ENCODE data around the gene DR1. TPM values are rescaled to one million over a fixed set of nuclear protein-coding genes. Genes with fewer than 3 reads are reported as not detected.

DR1 gene
- polyA plus RNA-seq, 2 of the 4 experiments (the other 2 are of a cell fraction): 20.9 to 39.8 TPM

GRCh38 chr1:93324486-93325464 is 20.9 kb upstream of the DR1 start:
- Histone ChIP-seq H3K4me2 (peak overlapping the region; percentile 67), H3K4me3 (no peak overlapping the region), H3K9me3 (no peaks in the 10 kb centered on the region), H3K27ac (peak overlapping the region; percentile 53 to 66), H3K4me1 (peaks cover 22% of the 10 kb centered on the region)
- CTCF ChIA-PET: interaction anchor here (0.6 to 3.5 kb wide), 5 partner anchors 10 to 717 kb away, joined by 3 to 20 read pairs (median 5); partner anchors contain the start of gene DR1
- ATAC-seq (peak; percentile 76 to 89; a peak in 5 of 6 replicates), FAIRE-seq (no peak), DNase-seq (ENCODE audit: low read depth in 1 of 2, low spot score in 1 of 2) (peak; percentile 50 to 54)
- 8% methylated on average over 8 of the region's 8 CpGs for WGBS (ENCODE audit: missing lambda C conversion rate)
- POLR2A ChIA-PET: interaction anchor here (0.8 to 1.6 kb wide), 2 partner anchors 21 to 22 kb away, joined by 3 to 12 read pairs; partner anchors contain the start of gene DR1
- TF ChIP-seq GATA3 (IDR thresholded peaks at IDR 0.05; ENCODE audit: borderline replicate concordance) (peak; percentile 75), JUNB (IDR thresholded peaks at IDR 0.05) (peak; percentile 45; the same call in 1 of the 2 replicates), SREBF2 (IDR thresholded peaks at IDR 0.05) (no peak), CEBPB (IDR thresholded peaks at IDR 0.05) (peak; percentile 24 to 77; a peak in 3 of 4 replicates), FOSL2 (IDR thresholded peaks at IDR 0.05) (no peak), FOSL2 (CRISPR knock-in tag; IDR thresholded peaks at IDR 0.05) (peak; percentile 78), BCL3 (IDR thresholded peaks at IDR 0.05) (no peak)

GRCh38 chr1:93328809-93329760 is 16.6 kb upstream of the DR1 start:
- H3K9me3 ChIP-seq: no peaks in the 10 kb centered on the region
- DNase-seq (ENCODE audit: low read depth in 1 of 2, low spot score in 1 of 2) (no peak), ATAC-seq (no peak), FAIRE-seq (no peak)
- POLR2A ChIA-PET: interaction anchor here (0.7 kb wide), 1 partner anchor 19 kb away, joined by 3 read pairs; no protein-coding TSS in a partner anchor
- no peak overlapping the region for H3K27ac ChIP-seq
- WGBS (ENCODE audit: missing lambda C conversion rate): 80% methylated on average over 3 of the region's 3 CpGs
- no peak overlapping the region for H3K4me3 ChIP-seq
- H3K4me1 ChIP-seq: peaks cover 17% of the 10 kb centered on the region
- no peak for TF ChIP-seq MAZ (IDR thresholded peaks at IDR 0.05; ENCODE audit: borderline replicate concordance, low read depth, low read length)
- no peak for TF ChIP-seq CHD2 (IDR thresholded peaks at IDR 0.05; ENCODE audit: low read length, partially characterized antibody)
- TF ChIP-seq JUN (IDR thresholded peaks at IDR 0.05): no peak
- TF ChIP-seq EP300 (IDR thresholded peaks at IDR 0.05): no peak
- TF ChIP-seq TP53 (CRISPR knock-in tag; IDR thresholded peaks at IDR 0.05): no peak
- TF ChIP-seq, protein P1, sequence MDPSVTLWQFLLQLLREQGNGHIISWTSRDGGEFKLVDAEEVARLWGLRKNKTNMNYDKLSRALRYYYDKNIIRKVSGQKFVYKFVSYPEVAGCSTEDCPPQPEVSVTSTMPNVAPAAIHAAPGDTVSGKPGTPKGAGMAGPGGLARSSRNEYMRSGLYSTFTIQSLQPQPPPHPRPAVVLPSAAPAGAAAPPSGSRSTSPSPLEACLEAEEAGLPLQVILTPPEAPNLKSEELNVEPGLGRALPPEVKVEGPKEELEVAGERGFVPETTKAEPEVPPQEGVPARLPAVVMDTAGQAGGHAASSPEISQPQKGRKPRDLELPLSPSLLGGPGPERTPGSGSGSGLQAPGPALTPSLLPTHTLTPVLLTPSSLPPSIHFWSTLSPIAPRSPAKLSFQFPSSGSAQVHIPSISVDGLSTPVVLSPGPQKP (IDR thresholded peaks at IDR 0.05; ENCODE audit: low read depth, low read length): no peak
- CTCF ChIA-PET: interaction anchor here (0.6 to 1.3 kb wide), 5 partner anchors 24 to 1395 kb away, joined by 3 read pairs; no protein-coding TSS in a partner anchor
- no peak overlapping the region for H3K4me2 ChIP-seq

DNA sequence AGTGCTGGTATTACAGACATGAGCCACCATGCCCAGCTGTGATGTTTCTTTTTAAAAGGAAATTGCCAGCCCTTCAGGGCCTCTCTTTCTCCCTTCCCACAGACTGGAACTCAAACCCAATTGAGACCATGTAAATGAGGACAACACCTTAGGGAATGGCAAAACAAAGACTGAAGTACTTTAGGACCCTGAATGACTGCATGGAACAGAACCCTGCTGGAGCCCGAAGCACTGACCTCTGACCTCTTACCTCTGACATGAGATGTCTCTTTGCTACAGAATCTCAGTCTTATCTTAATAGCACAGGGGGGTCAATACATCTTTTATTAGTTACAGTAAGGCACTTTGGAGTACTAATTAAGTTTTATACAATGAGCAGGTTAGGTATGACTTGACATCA is 15.5 kb upstream of the DR1 start:
- 90% methylated on average over 1 of the region's 1 CpG for WGBS (ENCODE audit: missing lambda C conversion rate)
- ChIA-PET POLR2A (interaction anchor here (0.7 kb wide), 1 partner anchor 18 kb away, joined by 3 read pairs; no protein-coding TSS in a partner anchor), CTCF (interaction anchor here (0.6 to 0.8 kb wide), 4 partner anchors 26 to 1394 kb away, joined by 3 read pairs; no protein-coding TSS in a partner anchor)
- H3K4me1 ChIP-seq: peaks cover 6% of the 10 kb centered on the region
- H3K27ac ChIP-seq: no peak overlapping the region
- no peak overlapping the region for H3K4me3 ChIP-seq
- TF ChIP-seq CHD2 (IDR thresholded peaks at IDR 0.05; ENCODE audit: low read length, partially characterized antibody): no peak
- TF ChIP-seq ZFP36 (IDR thresholded peaks at IDR 0.05; ENCODE audit: borderline replicate concordance, partially characterized antibody): no peak
- no peak for TF ChIP-seq EHMT2 (IDR thresholded peaks at IDR 0.05; ENCODE audit: low read depth)
- TF ChIP-seq JUNB (IDR thresholded peaks at IDR 0.05): no peak
- no peak for TF ChIP-seq ESRRA (IDR thresholded peaks at IDR 0.05; ENCODE audit: borderline replicate concordance, low read length)
- TF ChIP-seq, protein P2, sequence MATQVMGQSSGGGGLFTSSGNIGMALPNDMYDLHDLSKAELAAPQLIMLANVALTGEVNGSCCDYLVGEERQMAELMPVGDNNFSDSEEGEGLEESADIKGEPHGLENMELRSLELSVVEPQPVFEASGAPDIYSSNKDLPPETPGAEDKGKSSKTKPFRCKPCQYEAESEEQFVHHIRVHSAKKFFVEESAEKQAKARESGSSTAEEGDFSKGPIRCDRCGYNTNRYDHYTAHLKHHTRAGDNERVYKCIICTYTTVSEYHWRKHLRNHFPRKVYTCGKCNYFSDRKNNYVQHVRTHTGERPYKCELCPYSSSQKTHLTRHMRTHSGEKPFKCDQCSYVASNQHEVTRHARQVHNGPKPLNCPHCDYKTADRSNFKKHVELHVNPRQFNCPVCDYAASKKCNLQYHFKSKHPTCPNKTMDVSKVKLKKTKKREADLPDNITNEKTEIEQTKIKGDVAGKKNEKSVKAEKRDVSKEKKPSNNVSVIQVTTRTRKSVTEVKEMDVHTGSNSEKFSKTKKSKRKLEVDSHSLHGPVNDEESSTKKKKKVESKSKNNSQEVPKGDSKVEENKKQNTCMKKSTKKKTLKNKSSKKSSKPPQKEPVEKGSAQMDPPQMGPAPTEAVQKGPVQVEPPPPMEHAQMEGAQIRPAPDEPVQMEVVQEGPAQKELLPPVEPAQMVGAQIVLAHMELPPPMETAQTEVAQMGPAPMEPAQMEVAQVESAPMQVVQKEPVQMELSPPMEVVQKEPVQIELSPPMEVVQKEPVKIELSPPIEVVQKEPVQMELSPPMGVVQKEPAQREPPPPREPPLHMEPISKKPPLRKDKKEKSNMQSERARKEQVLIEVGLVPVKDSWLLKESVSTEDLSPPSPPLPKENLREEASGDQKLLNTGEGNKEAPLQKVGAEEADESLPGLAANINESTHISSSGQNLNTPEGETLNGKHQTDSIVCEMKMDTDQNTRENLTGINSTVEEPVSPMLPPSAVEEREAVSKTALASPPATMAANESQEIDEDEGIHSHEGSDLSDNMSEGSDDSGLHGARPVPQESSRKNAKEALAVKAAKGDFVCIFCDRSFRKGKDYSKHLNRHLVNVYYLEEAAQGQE (IDR thresholded peaks at IDR 0.05): no peak
- no peak for TF ChIP-seq CEBPB (IDR thresholded peaks at IDR 0.05)
- no peak for TF ChIP-seq SMC3 (IDR thresholded peaks at IDR 0.05)
- TF ChIP-seq HEYL (CRISPR knock-in tag; IDR thresholded peaks at IDR 0.05): no peak
- TF ChIP-seq HOXB13 (CRISPR knock-in tag; IDR thresholded peaks at IDR 0.05; ENCODE audit: low read depth): no peak
- no peak for TF ChIP-seq EP300 (IDR thresholded peaks at IDR 0.05)
- no peak for TF ChIP-seq BHLHE40 (IDR thresholded peaks at IDR 0.05; ENCODE audit: low read depth, low read length)
- H3K9me3 ChIP-seq: no peaks in the 10 kb centered on the region
- DNase-seq (ENCODE audit: low read depth in 1 of 2, low spot score in 1 of 2) (no peak), FAIRE-seq (no peak), ATAC-seq (no peak)
- H3K4me2 ChIP-seq: no peak overlapping the region

Data from A549 (cell line).